Myocyte (in vitro differentiated cells): ENCODE measurements around the gene HAUS6. TPM values are rescaled to one million over a fixed set of nuclear protein-coding genes. Genes with fewer than 3 reads are reported as not detected.
"Not testable (repeated sequence)": the region's sequence is repeated elsewhere in the genome, so short reads cannot be mapped to it uniquely, and the experiment has no call there.

Experiments
- DNase-seq: peaks from one replicate; pipeline ENCODE4 v3.0.0-alpha.2; 2012; ENCODE audit warnings: low read depth
- total RNA-seq: library from RNA; depleted of rRNA; stranded (reverse); fragments of >200 nt; gene quantifications from 2 replicates; pipeline ENCODE4 v1.2.3, GENCODE V29; 2014

The HAUS6 gene
- total RNA-seq, 1 donor from 2014 or later = 15.4 TPM

DNA sequence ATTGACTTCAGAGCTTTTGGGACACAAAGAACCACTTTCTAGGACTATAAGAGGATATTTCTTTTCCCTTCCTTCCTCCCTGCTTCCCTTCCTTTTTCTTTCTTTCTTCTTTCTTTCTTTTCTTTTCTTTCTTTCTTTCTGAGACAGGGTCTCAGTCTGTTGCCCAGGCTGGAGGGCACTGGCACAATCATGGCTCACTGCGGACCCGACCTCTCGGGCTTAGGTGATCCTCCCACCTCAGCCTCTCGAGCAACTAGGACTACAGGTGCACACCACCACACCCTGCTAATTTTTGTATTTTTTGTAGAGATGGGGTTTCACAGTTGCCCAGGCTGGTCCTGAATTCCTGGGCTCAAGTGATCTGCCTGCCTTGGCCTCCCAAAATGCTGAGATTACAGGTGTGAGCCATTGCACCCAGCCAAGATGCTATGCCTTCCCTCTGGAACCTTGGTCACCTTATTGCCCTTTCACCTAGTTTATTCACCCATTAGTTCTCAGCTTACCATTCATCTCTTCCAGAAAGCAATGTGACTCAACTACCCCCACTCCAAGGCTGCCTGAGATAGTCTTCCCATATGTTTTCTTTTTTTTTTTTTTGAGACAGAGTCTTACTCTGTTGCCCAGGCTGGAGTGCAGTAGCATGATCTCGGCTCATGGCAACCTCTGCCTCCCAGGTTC is 14.5 kb upstream of the HAUS6 start:
- DNase-seq = no peak

- peak; percentile 87 for DNase-seq
Observed at GRCh38 chr9:19116107-19116790, 13.5 kb upstream of the HAUS6 start.

GRCh38 chr9:19114680-19115270 is 12.1 kb upstream of the HAUS6 start:
- DNase-seq = no peak

DNA sequence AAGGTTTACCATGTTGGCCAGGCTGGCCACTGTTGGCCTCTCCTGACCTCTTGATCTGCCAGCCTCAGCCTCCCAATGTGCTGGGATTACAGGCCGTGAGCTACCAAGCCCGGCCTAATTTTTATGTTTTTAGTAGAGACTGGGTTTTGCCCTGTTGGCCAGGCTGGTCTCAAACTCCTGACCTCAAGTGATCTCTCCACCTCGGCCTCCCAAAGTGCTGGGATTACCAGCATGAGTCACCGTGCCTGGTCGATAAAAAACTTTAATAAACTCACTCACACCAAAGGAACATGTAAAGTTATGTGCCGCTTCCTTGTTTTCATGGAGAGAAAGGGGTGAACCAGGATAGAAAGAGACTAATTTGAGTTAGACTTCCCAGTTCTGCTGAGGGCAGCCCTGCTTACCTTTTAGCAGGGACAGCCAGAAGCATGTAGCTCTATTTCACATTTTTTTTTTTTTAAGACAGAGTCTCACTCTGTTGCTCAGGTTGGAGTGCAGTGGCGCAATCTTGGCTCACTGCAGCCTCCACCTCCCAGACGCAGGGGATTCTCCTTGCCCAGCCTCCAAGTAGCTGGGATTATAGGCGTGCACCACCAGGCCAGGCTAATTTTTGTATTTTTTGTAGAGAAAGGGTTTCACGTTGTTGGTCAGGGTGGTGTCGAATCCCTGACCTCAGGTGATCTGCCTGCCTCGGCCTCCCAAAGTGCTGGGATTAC is 11.4 kb upstream of the HAUS6 start:
- DNase-seq = no peak

GRCh38 chr9:19113064-19113611 is 10.4 kb upstream of the HAUS6 start:
- not testable (repeated sequence) for DNase-seq

GRCh38 chr9:19108038-19108437 is 5.3 kb upstream of the HAUS6 start:
- DNase-seq = no peak

DNA sequence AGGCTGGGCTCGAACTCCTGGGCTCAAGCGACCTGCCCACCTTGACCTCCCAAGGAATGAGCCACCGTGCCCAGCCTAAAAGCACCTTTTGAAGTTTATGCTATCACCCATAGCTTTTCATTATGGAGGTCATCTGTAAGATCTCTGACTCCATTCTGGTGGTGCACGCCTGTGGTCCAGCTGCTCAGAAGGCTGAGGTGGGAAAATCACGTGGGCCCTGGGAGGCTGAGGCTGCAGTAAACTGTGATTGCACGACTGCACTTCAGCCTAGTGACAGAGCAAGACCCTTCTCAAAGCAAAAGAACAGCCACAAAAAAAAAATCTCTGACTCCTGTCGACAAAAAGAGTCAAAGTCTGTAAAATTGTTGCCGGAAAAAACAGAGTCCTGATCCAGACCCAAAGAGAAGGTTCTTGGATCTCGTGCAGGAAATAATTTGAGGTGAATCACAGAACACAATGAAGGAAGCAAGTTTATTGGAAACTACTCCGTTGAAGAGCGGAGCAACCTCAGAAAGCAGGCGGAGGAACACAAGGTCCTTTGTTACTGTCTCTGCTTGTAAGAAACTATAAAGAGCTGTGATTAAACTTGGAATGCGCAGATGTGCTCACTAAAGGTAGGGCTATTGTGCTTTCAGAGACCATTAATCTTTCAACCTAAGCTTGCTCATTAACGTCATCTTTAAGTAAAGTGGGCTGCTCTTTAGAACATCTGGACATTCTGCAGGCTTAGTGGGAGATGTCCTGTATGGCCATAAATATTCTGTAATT is 2.0 kb upstream of the HAUS6 start:
- DNase-seq = no peak

DNA sequence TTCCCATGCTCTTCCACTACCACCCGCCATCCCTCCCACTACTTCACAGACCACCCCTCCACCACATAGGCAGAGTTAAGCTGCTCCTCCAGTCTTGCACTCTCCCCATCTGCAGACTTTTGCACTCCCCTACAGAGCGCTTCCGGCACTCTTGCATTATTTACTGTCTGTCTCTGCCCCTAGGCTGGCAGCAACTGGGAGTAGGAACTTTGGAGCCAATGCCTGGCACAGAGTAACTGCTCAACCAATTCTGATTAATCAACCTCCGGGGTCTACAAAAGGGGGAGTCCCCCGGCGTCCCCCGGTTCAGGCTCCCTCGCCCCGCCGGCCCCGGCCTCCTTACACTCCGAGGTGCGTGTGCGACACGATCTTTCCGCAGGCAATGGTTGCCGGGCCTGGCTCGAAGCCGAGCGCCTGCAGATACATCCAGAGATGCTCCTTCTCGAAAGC is 498 bp downstream of the HAUS6 start:
- no peak for DNase-seq

DNA sequence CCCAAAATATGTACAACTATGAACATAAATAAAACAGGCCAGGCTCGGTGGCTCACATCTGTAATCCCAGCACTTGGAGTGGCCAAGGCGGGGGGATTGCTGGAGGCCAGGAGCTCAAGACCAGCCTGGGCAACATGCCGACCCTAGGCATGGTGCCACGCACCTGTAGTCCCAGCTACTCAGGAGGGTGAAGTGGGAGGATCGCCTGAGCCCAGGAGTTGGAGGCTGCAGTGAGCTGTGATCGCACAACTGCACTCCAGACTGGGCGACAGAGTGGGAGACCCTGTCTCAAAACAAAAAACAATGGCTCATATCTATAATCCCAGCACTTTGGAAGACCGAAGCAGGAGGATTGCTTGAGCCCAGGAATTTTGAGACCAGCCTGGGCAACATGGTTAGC is 1.5 kb downstream of the HAUS6 start:
- DNase-seq = no peak

- not testable (repeated sequence) for DNase-seq
Observed at GRCh38 chr9:19097431-19097830, 5.3 kb downstream of the HAUS6 start.

DNA sequence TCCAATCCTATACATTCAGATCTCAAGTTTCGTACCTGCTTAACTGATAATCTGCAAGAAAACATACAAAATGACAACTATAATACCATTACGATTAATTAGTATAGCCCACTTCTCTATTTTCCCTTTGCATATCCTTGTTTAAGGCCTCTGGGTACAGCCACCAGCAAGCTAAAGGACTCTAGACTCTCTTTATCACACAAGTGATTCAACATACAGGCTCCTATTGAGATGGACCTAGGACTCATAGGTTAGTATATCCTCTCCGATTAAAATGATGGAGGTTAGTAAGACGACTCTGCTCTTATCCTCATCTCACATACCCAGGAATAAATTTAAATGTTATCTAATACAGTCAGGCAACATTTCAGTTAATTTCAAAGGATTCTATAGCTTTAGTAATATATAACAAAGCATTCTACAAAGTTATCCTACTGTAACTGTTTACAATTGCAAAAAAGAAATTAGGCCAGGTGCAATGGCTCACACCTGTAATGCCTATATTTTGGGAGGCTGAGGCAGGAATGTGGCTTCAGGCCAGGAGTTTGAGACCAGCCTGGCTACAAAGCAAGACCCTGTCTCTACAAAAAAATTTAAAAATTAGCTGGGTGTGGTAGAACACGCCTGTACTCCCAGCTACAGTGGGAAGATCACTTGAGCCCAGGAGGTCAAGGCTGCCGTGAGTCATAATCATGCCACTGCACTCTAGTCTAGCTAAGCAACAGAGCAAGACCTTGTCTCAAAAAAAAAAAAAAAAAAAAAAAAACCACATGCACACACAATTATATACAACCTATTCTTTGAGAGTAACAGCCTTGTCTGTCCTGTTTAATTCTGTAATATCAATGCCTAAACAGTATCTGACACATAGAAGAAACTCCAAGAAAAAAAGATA is 15.4 kb downstream of the HAUS6 start:
- peak; percentile 69 for DNase-seq

- no peak for DNase-seq
Observed at GRCh38 chr9:19085295-19085694, 17.4 kb downstream of the HAUS6 start.

- no peak for DNase-seq
Observed at GRCh38 chr9:19074836-19075235, 27.9 kb downstream of the HAUS6 start.

DNA sequence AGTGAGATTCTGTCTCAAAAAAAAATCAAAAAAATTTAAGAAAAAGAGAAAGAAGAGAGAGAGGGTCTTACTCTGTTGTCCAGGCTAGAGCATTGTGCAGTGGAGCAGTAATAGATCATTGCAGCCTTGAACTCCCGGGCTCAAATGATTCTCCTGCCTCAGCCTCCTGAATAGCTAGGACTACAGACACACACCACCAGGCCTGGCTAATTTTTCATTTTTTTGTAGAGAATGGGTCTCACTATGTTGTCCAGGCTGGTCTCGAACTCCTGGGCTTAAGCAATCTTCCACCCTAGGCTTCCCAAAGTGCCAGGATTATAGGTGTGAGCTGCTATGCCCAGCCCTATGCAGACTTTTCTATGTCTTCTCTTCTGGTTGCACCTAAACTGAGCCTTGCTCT is 28.5 kb downstream of the HAUS6 start:
- DNase-seq = no peak

GRCh38 chr9:19057033-19057432 is 45.7 kb downstream of the HAUS6 start:
- no peak for DNase-seq

DNA sequence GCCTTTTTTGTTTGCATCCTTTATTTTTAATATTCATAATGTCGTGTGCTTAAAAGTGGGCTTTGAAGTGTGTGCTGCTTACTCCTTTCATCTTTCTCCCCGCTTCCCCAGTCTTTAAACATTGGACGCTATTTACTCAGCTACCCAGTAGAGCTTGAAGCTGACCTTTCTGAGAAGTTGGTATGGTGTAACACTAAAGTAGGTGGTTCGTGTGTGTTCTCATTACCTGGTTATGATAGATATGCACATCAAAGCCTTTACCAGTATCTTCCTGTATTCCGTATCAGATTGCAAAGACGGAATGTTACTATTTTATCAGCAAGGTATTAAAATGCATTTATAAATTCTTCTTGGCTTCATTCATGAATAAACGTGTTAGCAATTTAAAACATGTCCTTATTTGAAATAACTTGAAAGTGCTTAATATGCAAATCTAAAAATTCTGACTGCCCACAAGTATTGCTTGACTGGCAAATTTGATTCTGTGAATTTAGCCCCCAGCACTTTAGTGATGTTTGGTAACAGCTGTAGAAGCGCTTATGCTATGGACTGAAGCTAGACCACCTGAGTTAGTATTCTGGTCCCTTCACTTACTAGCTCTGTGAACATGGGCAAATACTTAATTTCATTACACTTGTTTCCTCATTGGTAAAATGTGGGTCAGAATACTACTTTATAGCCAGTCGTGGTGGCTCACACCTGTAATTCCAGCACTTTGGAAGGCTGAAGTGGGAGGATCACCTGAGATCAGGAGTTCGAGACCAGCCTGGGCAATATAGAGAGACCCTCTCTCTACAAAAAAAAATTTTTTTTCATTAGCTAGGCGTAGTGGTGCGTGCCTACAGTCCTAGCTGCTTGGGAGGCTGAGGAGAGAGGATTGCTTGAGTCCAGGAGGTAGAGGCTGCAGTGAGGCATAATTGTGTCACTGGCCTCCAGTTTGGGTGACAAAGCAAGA is 51.8 kb downstream of the HAUS6 start:
- DNase-seq = no peak

- peak; percentile 46 for DNase-seq
Observed at GRCh38 chr9:19049917-19050636, 52.6 kb downstream of the HAUS6 start.
